NCI-H1694 (cell line): ENCODE data around the gene ZNF366.

Experiments used
- DNase-seq: peaks from one replicate; lab custom pipeline; 2025; lab: John Stamatoyannopoulos, UW

ZNF366 gene

GRCh38 chr5:72402959-72403628, 104.1 kb downstream of the ZNF366 start:
- DNase-seq: no peak

DNA sequence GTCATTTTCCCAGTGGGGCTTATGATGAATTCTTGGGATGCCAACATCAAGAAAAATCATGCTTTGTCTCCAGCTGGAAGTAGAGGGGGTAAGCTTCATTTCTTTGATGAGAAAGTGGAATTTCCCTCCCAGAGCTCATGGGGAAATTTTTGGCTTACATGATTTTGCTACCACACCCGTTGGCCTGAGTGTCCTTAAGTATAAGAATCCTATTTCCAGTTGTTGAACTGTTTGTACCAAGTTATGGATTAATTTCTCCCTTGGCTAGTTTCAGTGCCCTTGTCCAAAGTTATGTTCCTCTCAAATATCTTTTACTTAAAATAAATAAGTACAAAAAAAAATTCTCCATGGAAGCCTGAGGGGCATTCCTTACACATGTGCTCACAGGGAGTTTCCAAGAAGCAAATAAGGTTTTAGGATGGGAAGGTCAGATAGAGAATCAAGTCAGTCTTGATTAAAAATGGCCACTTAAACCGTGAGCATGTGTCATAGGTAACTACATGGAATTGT, 104.8 kb downstream of the ZNF366 start:
- no peak for DNase-seq

DNA sequence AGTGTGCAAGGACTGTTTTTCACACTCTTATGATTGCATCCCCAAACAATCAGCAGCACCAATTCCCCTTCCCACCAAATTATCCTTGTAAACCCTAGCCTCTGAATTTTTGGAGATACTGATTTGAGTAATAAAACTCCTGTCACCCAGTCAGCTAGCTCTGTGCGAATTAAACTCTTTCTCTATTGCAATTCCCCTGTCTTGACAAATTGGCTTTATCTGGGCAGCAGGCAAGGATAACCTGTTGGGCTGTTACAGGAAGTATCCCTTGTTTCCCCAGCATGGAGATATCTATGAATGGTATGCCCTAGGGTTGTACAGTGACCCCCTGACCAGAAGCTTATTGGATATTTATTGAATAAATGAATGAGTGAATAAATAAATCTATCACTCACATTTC, 106.3 kb downstream of the ZNF366 start:
- no peak for DNase-seq

DNA sequence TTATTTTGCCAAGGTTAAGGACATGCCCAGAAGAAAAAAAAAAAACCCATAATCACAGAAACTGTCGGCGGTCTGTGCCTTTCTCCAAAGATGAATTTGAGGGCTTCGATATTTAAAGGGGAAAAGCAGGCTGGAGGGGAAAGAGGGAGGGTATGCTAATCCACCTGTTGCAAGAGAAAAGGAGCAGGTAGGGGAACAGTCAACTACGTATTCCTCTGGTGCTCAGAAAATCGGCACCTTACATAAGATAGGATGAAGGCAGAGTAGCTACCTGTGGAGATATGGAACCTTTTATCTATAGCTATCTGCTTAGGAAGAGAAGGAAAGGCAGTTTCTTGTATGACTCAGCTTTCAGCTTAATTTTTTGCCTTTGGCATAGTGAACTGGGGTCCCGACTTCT, 109.4 kb downstream of the ZNF366 start:
- DNase-seq: no peak

DNA sequence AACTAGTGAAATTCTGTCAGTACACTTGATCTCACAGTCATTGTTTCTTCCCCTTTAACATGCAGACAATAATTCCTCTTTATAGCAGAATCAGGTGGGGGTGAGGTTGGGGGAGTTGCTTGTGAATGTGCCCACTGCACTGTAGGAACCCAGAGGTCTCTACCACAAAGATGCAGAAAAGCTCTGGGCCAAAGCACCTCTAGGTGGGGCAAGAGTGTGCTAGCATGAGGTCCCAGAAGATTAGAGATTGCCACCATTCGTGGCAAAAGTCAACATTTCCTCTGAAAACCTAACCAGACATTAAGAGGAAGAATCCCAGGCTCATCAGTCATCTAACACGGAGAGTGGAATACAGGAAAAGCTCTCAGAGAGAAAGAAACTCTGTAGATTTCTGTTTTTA, 112.5 kb downstream of the ZNF366 start:
- DNase-seq: no peak

DNA sequence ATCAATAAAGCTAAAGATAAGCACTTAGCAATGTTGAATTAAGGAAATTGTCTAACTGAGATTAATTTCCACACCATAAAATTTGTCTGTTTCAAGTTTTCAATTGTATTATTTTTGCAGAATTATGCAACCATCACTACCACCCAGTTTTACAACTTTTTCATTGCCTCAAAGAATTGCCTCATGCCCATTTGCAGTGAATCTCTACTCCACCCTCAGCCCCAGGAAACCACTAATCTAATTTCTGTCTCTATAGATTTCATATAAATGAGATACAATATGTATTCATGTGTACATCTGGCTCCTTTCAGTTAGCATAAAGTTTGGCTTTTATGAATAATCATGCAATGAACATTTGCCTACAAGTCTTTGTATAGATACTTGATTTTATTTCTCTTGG, 114.2 kb downstream of the ZNF366 start:
- no peak for DNase-seq
